ENCODE data around the gene ZNRF2.

The ZNRF2 gene

DNA sequence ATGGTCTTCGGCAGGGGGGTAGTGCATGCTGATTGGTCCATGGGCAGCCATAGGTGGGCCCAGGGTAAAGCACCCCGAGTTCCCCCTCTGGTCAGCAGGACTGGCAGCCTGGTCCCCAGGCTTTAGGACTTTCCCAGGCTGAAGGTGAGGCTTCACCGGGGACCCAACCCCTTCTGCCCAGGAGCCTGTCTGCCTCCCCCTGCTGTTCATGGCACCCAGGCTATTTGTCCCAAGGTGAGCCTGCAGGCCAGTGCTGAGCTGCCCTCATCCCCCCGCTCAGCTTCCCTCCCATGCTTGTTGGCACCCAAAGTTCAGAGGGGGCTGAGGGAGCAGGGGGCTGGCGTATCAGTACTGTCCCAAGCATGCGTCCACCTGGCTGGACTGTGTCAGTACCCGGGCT, 38.5 kb upstream of the ZNRF2 start:
- DNase-seq (ENCODE audit: low read depth) = no peak
- no peak overlapping the region for H3K4me3 ChIP-seq (replicated peaks; ENCODE audit: low read depth, low read length)
- TF ChIP-seq, protein P1, sequence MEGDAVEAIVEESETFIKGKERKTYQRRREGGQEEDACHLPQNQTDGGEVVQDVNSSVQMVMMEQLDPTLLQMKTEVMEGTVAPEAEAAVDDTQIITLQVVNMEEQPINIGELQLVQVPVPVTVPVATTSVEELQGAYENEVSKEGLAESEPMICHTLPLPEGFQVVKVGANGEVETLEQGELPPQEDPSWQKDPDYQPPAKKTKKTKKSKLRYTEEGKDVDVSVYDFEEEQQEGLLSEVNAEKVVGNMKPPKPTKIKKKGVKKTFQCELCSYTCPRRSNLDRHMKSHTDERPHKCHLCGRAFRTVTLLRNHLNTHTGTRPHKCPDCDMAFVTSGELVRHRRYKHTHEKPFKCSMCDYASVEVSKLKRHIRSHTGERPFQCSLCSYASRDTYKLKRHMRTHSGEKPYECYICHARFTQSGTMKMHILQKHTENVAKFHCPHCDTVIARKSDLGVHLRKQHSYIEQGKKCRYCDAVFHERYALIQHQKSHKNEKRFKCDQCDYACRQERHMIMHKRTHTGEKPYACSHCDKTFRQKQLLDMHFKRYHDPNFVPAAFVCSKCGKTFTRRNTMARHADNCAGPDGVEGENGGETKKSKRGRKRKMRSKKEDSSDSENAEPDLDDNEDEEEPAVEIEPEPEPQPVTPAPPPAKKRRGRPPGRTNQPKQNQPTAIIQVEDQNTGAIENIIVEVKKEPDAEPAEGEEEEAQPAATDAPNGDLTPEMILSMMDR (IDR thresholded peaks at IDR 0.05; ENCODE audit: low read length, missing control alignments) = no peak

DNA sequence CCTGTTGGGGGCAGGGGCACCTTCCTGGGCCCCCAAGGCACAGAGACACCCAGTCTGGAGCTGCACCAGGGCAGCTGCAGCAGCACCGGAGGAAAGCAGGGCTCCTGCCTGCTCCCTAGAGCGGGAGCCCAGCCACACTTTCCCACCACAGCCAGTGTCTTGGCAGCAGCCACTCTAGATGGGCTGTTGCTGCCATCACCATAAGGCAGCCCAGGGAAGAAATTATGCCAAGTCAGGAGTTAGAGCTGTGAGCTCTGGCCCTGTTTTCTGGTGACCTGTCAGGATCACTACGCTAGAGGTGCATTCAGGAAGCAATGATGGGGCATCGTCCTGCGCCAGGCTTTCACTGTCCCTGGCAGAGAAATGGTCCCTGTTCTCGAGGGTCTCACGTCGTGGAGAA, 38.0 kb upstream of the ZNRF2 start:
- DNase-seq (ENCODE audit: low read depth) = no peak
- H3K4me3 ChIP-seq (replicated peaks; ENCODE audit: low read depth, low read length) = no peak overlapping the region
- TF ChIP-seq, protein P1 (IDR thresholded peaks at IDR 0.05; ENCODE audit: low read length, missing control alignments) = no peak

DNA sequence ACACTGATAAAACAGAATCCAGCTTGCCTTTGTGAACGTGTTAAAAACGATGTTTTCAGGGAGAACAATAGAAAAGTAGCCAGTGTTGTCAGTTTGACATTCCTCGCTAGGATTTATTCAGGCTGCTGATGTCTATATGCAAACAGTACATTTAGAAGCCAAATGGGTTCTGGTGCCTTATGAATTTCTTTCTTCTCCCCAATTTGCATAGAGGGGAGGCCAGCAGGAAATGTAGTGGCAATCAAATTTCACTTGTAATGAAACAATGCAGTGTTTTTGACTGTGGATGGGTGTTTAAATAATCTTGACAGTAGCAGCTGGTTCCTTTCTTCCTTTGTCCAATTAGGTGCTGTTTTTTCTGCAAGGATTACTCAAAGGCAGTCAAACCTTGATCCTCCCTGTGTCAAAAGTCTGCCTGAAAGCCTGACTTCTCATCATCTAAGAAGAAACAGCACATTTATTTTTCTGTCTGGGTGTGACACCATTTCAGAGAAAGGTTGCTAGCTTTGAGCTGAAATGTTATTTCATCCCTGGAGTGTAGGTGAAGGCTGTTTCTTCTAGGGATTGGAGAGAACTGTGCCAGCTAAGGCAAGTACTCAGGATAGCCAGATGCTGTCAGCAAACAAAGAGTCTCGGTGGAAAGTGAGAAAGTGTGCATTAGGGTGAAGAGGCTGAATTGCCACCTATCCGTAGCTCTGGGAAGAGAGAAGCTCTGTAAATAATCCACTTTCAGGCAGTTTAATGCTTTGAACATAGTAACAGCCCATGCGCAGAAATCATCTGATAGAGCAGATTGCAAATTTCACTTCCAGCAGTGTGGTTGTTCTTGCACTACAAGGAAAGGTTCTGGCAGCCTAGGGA, 36.6 kb upstream of the ZNRF2 start:
- TF ChIP-seq, protein P1 (IDR thresholded peaks at IDR 0.05; ENCODE audit: low read length, missing control alignments) = no peak
- no peak overlapping the region for H3K4me3 ChIP-seq (replicated peaks; ENCODE audit: low read depth, low read length)
- DNase-seq (ENCODE audit: low read depth) = peak; percentile 17

DNA sequence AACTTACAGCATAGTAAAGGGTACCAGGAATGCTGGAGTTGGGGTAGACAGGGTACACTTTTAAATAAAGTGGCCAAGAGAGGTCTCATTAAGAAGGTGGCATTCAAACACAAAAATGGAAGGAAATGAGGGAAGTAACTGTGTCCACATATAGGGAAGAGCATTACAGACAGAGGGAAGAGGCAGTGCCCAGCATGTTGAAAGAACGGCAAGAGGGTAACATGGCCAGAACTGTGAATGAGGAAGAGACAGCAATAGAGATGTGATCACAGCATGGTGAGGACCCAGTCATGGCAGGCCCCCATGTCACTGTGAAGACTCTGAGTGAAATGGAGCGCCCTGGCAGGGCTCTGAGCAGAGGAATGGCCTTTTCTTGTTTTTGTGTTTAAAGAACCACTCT, 35.1 kb upstream of the ZNRF2 start:
- no peak for DNase-seq (ENCODE audit: low read depth)
- no peak overlapping the region for H3K4me3 ChIP-seq (replicated peaks; ENCODE audit: low read depth, low read length)
- TF ChIP-seq, protein P1 (IDR thresholded peaks at IDR 0.05; ENCODE audit: low read length, missing control alignments) = no peak

DNA sequence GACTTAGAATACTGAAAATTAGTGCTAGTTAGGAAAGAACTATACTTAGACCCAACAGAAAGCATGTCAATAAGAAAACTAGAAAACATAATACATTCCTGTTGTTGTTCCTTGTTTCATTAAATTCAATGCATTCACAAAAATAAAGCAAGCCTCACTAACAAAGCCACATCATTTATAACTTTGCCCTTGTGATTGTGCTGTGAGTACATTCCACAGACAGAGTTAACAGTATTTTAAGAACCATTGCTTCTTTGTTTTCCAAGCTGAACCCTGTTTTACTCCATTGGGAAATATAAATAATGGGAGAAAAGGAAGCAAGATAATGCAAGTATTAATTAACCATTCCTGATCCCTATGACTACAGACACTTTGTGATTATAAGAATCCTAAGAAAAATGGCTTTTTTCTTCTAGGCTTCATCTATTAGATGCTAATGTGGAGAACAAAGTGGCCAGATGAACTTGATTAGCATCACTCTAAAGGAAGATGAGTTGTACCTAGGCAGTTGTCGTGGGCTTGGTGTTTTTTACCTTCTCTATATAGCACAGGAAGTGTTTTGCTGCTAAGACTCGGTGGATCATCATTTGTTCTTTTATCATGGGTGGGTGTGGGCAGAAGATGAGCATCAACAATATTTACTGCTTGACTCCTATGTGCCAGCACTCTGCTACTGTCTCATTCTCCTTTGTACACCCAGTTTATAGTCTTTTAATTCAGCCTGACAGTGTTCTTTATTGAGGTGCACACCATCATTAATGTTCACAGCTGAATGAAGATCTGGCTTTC, 34.2 kb upstream of the ZNRF2 start:
- H3K4me3 ChIP-seq (replicated peaks; ENCODE audit: low read depth, low read length) = no peak overlapping the region
- TF ChIP-seq, protein P1 (IDR thresholded peaks at IDR 0.05; ENCODE audit: low read length, missing control alignments) = no peak
- DNase-seq (ENCODE audit: low read depth) = no peak

DNA sequence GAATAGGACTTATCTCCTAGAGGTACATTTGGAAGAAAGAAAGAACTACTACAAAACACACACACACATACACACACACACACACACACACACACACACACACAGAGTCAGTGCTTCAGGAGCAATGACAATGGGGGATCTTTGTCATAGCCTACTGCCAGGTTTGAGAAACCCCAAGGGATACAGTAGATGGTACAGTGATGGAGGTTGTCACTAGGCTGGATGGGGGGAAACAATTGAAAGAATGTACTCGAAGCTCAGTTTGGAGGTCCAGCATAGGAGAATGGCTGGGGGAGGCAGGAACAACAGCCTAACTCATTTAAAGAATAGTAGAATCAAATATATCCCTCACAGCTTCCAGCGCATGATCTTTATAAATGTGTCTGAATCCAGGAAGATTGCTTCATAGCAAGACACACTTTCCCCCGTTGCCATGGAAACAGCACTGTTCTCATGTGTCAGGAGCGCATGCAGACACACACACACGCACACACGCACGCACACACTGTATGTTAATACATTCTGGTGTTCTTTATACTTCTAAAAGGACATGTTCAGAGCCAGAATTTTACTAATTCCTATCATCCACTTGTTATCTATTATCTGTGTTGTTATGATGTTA, 32.6 kb upstream of the ZNRF2 start:
- no peak overlapping the region for H3K4me3 ChIP-seq (replicated peaks; ENCODE audit: low read depth, low read length)
- DNase-seq (ENCODE audit: low read depth) = peak; percentile 19
- TF ChIP-seq, protein P1 (IDR thresholded peaks at IDR 0.05; ENCODE audit: low read length, missing control alignments) = no peak
